ENCODE data around the gene CCDC124.

- no peak for TF ChIP-seq CTCF (IDR thresholded peaks at IDR 0.05; ENCODE audit: low read depth, low read length, poor library complexity, severe bottlenecking)
- TF ChIP-seq EZH2phosphoT487 (IDR thresholded peaks at IDR 0.05; ENCODE audit: borderline replicate concordance, low read length) = no peak
Measured at GRCh38 chr19:17982430-17982829, 49.6 kb downstream of the CCDC124 start.
